PC-3 (cell line): ENCODE data around the gene RAD9A.

ENCODE experiments used
- EZH2 ChIP-seq: fragments of 300-600 bp; sonication (generic); IDR thresholded peaks from one replicate; pipeline ENCODE4 v1.6.1; 2017; ENCODE audit warnings: antibody characterized with exemption, mild to moderate bottlenecking, low read length; ENCODE audit not compliant: unreplicated experiment
- EZH2phosphoT487 ChIP-seq: fragments of 300-600 bp; sonication (generic); IDR thresholded peaks from 2 replicates; pipeline ENCODE4 v1.6.1; 2018; ENCODE audit warnings: mild to moderate bottlenecking, antibody characterized with exemption, low read length, borderline replicate concordance
- TF ChIP-seq, protein P1 (sequence below): fragments of 300-600 bp; sonication (generic); conservative IDR thresholded peaks from 2 replicates; pipeline ENCODE4 v1.5.1; 2017; ENCODE audit warnings: antibody characterized with exemption, low read depth, mild to moderate bottlenecking, low read length

DNA sequence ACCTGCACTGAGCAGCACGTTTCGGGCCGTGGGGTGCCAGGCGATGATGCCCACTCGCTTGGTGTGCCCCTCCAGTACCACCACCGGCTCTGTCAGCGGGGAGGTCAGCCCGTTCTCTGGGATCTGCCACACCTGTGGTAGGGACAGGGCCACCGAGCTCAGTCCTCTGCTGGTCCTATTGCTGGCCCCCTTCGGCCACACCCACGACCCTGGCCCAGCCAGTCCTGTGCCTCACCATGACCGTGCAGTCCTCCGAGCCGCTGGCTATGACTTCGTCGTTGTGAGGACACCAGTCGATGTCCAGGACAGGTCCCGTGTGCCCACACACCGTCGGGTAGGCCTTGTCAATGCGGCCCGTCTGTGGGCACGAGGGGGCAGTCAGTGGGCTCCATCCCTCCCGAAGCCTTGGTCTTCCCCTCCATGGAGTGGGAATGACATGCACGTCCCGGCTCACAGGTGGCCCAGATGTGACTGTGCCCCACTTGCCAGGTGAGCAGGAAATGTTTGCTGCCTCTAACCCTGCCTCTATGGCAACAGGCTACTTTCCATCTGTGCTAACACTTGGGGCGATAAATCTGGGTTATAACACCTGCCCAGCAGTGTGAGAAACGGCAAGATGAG is 50.1 kb downstream of the RAD9A start:
- TF ChIP-seq, protein P1, sequence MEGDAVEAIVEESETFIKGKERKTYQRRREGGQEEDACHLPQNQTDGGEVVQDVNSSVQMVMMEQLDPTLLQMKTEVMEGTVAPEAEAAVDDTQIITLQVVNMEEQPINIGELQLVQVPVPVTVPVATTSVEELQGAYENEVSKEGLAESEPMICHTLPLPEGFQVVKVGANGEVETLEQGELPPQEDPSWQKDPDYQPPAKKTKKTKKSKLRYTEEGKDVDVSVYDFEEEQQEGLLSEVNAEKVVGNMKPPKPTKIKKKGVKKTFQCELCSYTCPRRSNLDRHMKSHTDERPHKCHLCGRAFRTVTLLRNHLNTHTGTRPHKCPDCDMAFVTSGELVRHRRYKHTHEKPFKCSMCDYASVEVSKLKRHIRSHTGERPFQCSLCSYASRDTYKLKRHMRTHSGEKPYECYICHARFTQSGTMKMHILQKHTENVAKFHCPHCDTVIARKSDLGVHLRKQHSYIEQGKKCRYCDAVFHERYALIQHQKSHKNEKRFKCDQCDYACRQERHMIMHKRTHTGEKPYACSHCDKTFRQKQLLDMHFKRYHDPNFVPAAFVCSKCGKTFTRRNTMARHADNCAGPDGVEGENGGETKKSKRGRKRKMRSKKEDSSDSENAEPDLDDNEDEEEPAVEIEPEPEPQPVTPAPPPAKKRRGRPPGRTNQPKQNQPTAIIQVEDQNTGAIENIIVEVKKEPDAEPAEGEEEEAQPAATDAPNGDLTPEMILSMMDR, result no peak
- TF ChIP-seq EZH2 (no peak), EZH2phosphoT487 (no peak)
